ENCODE data around the gene TSPEAR. TPM values are rescaled to one million over a fixed set of nuclear protein-coding genes. Genes with fewer than 3 reads are reported as not detected.

TSPEAR gene
- total and polyA plus RNA-seq, 2 donors (not counting 1 experiment from before 2014, with no cell fraction given), result not detected

DNA sequence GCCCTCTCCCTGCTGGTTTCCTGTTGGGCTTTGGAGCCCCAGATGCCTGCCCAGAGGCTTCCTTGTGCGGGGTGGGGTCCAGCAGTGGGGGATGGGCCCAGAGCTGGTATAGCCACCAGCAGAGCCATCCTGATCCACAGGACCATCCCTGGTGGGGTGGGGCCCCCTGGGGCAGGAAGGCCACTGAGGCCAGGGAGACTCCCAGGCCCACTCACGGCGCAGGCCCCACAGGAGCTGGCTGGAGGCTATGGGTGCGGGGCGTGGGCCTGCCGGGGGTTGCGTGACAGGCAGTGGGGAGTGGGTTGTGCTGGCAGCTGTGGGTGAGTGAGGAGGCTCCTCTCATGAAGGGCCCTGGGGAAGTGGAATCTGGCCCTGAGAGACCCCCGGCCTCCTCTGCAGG, 250.4 kb downstream of the TSPEAR start:
- H3K27me3 ChIP-seq (ENCODE audit: control insufficient read depth, insufficient read depth, low read length), result no peaks in the 10 kb centered on the region
- DNase-seq (ENCODE audit: low read depth in 2 of 2), result no peak
- H3K4me1 ChIP-seq (ENCODE audit: control insufficient read depth, extremely low read depth, insufficient read depth, low read length), result no peaks in the 10 kb centered on the region

DNA sequence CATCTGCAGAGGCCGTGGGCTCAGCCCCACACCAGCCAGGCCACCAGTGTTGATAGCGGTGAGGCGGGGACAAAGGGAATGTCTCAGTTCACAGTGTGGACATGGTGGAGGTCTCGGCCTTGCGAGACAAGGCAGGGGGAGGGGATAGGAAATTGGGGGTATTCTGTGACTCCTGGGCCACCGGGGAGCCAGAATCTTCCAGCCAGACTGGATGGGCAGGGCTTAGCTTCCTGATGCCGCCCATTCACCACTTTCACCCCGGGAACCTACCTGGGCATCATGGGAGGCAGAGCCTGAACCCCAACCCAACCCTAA, 251.0 kb downstream of the TSPEAR start:
- no peak overlapping the region for H3K27ac ChIP-seq (ENCODE audit: insufficient read depth, low read length)
- H3K36me3 ChIP-seq (ENCODE audit: control insufficient read depth, insufficient read depth, low read length), result no peaks in the 10 kb centered on the region
- no peak overlapping the region for H3K4me3 ChIP-seq (replicated peaks in 1 of 4; ENCODE audit: control extremely low read depth in 1 of 4, insufficient read depth in 1 of 4, low read depth in 3 of 4, low read length in 4 of 4)
- no peak overlapping the region for H2AFZ ChIP-seq (ENCODE audit: low read length)
- no peaks in the 10 kb centered on the region for H3K9me3 ChIP-seq (ENCODE audit: control insufficient read depth, insufficient read depth, low read depth, low read length)
- H3K4me2 ChIP-seq (ENCODE audit: extremely low read depth, insufficient read depth, low read length), result no peak overlapping the region
- H3K9ac ChIP-seq (ENCODE audit: insufficient read depth, low read length), result no peak overlapping the region
- TF ChIP-seq EZH2 (IDR thresholded peaks at IDR 0.05; ENCODE audit: low read length, missing control alignments), result no peak
- TF ChIP-seq, protein P1, sequence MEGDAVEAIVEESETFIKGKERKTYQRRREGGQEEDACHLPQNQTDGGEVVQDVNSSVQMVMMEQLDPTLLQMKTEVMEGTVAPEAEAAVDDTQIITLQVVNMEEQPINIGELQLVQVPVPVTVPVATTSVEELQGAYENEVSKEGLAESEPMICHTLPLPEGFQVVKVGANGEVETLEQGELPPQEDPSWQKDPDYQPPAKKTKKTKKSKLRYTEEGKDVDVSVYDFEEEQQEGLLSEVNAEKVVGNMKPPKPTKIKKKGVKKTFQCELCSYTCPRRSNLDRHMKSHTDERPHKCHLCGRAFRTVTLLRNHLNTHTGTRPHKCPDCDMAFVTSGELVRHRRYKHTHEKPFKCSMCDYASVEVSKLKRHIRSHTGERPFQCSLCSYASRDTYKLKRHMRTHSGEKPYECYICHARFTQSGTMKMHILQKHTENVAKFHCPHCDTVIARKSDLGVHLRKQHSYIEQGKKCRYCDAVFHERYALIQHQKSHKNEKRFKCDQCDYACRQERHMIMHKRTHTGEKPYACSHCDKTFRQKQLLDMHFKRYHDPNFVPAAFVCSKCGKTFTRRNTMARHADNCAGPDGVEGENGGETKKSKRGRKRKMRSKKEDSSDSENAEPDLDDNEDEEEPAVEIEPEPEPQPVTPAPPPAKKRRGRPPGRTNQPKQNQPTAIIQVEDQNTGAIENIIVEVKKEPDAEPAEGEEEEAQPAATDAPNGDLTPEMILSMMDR (conservative IDR thresholded peaks at IDR 0.05 in 1 of 2, IDR thresholded peaks at IDR 0.05 in 1 of 2; ENCODE audit: low read depth in 1 of 2, low read length in 2 of 2), result no peak
- H4K20me1 ChIP-seq (ENCODE audit: control insufficient read depth, extremely low read depth, insufficient read depth, low read length), result no peaks in the 10 kb centered on the region
- DNase-seq (ENCODE audit: low read depth in 2 of 2), result no peak
- no peaks in the 10 kb centered on the region for H3K79me2 ChIP-seq (ENCODE audit: control insufficient read depth, insufficient read depth, low read length)
- H3K4me1 ChIP-seq (ENCODE audit: control insufficient read depth, extremely low read depth, insufficient read depth, low read length), result no peaks in the 10 kb centered on the region
- H3K27me3 ChIP-seq (ENCODE audit: control insufficient read depth, insufficient read depth, low read length), result no peaks in the 10 kb centered on the region

More for the DNA sequence above, 250.4 kb downstream of the TSPEAR start:
- Histone ChIP-seq H3K4me2 (ENCODE audit: extremely low read depth, insufficient read depth, low read length) (no peak overlapping the region), H3K79me2 (ENCODE audit: control insufficient read depth, insufficient read depth, low read length) (no peaks in the 10 kb centered on the region), H3K9me3 (ENCODE audit: control insufficient read depth, insufficient read depth, low read depth, low read length) (no peaks in the 10 kb centered on the region), H3K27ac (ENCODE audit: insufficient read depth, low read length) (no peak overlapping the region), H3K4me3 (replicated peaks in 1 of 4; ENCODE audit: control extremely low read depth in 1 of 4, insufficient read depth in 1 of 4, low read depth in 3 of 4, low read length in 4 of 4) (no peak overlapping the region), H3K9ac (ENCODE audit: insufficient read depth, low read length) (no peak overlapping the region), H3K36me3 (ENCODE audit: control insufficient read depth, insufficient read depth, low read length) (no peaks in the 10 kb centered on the region), H2AFZ (ENCODE audit: low read length) (no peak overlapping the region), H4K20me1 (ENCODE audit: control insufficient read depth, extremely low read depth, insufficient read depth, low read length) (no peaks in the 10 kb centered on the region)
- TF ChIP-seq EZH2 (IDR thresholded peaks at IDR 0.05; ENCODE audit: low read length, missing control alignments), result no peak
- TF ChIP-seq, protein P1 (conservative IDR thresholded peaks at IDR 0.05 in 1 of 2, IDR thresholded peaks at IDR 0.05 in 1 of 2; ENCODE audit: low read depth in 1 of 2, low read length in 2 of 2), result no peak

DNA sequence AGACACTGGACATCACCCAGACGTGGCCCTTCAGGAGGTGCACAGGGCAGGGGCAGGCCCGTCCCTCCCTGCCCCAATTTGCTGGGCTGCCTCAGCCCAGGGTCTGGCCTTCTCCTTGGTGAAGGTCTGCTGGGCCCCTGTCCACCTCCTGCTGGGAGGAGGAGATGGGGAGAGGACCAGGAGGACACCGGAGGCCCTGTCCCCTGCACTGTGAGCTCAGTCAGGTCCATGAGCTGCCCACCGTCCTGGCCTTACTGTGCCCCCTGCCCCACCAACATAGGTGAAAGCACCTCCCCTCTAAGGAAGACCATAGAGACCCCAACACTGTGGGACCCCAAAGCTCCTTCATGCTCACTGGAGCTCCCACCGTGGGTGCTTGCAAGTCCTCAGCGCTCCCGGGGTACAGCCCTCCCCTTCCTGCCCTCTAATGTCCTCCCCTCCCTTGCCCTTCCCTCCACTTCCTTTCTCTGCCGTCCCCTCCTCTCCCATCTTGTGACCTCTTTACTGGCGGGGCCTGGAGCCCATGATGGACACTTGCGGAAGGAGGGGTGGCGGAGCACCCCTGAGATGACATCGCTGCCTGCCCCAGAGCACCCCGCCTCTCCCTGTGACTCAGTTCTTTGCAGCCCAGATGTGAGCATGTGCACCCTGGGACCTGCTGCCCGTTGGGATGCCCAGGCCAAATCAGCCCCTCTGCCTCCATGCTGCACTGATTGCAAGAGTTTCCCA, 251.5 kb downstream of the TSPEAR start:
- no peak for DNase-seq (ENCODE audit: low read depth in 2 of 2)
- no peak overlapping the region for H3K27ac ChIP-seq (ENCODE audit: insufficient read depth, low read length)
- TF ChIP-seq, protein P1 (conservative IDR thresholded peaks at IDR 0.05 in 1 of 2, IDR thresholded peaks at IDR 0.05 in 1 of 2; ENCODE audit: low read depth in 1 of 2, low read length in 2 of 2), result no peak
- no peak for TF ChIP-seq EZH2 (IDR thresholded peaks at IDR 0.05; ENCODE audit: low read length, missing control alignments)
- H3K4me1 ChIP-seq (ENCODE audit: control insufficient read depth, extremely low read depth, insufficient read depth, low read length), result no peaks in the 10 kb centered on the region
- no peak overlapping the region for H3K4me3 ChIP-seq (replicated peaks in 1 of 4; ENCODE audit: control extremely low read depth in 1 of 4, insufficient read depth in 1 of 4, low read depth in 3 of 4, low read length in 4 of 4)
- no peaks in the 10 kb centered on the region for H3K27me3 ChIP-seq (ENCODE audit: control insufficient read depth, insufficient read depth, low read length)
- H3K9me3 ChIP-seq (ENCODE audit: control insufficient read depth, insufficient read depth, low read depth, low read length), result no peaks in the 10 kb centered on the region
- H3K4me2 ChIP-seq (ENCODE audit: extremely low read depth, insufficient read depth, low read length), result no peak overlapping the region
- no peak overlapping the region for H2AFZ ChIP-seq (ENCODE audit: low read length)
- H3K79me2 ChIP-seq (ENCODE audit: control insufficient read depth, insufficient read depth, low read length), result no peaks in the 10 kb centered on the region
- no peak overlapping the region for H3K9ac ChIP-seq (ENCODE audit: insufficient read depth, low read length)
- no peaks in the 10 kb centered on the region for H3K36me3 ChIP-seq (ENCODE audit: control insufficient read depth, insufficient read depth, low read length)
- H4K20me1 ChIP-seq (ENCODE audit: control insufficient read depth, extremely low read depth, insufficient read depth, low read length), result no peaks in the 10 kb centered on the region

Data from fibroblast of lung (primary cell).